ENCODE results near the gene DDX18. TPM values are rescaled to one million over a fixed set of nuclear protein-coding genes. Genes with fewer than 3 reads are reported as not detected.
"Not testable (repeated sequence)": the region's sequence is repeated elsewhere in the genome, so short reads cannot be mapped to it uniquely, and the experiment has no call there.

The DDX18 gene
- polyA plus RNA-seq, result 44.3 TPM

- Mint-ChIP-seq H3K4me3 (peak within 1 kb of the TSS; percentile 75 to 98 (median 94)), H3K9me3 (no peaks in the 10 kb centered on the region), H3K27me3 (no peaks in the 10 kb centered on the region), H3K27ac (peak within 1 kb of the TSS; percentile 86 to 100 (median 99)), H3K36me3 (peaks cover 2% of the 10 kb centered on the region), H3K4me1 (peaks cover 14 to 23% (median 22%) of the 10 kb centered on the region in 3 donors)
Measured at GRCh38 chr2:117814417-117815264, at the start of gene DDX18. DDX18 (plus strand) TSS chr2:117814691; CDS start chr2:117814778, 87 bp downstream.

GRCh38 chr2:117770730-117771129 is 43.8 kb upstream of the DDX18 start:
- Mint-ChIP-seq H3K27ac (no peak overlapping the region), H3K27me3 (peaks cover 6% of the 10 kb centered on the region)

GRCh38 chr2:117771969-117772630 is 42.4 kb upstream of the DDX18 start:
- Mint-ChIP-seq H3K27me3 (peaks cover 11% of the 10 kb centered on the region), H3K4me3 (no peak overlapping the region), H3K9me3 (peaks cover 0 to 1% (median 0%) of the 10 kb centered on the region in 3 donors), H3K36me3 (no peaks in the 10 kb centered on the region), H3K4me1 (no peaks in the 10 kb centered on the region), H3K27ac (no peak overlapping the region)

More at GRCh38 chr2:117770730-117771129, 43.8 kb upstream of the DDX18 start:
- Mint-ChIP-seq H3K4me1 (no peaks in the 10 kb centered on the region), H3K4me3 (no peak overlapping the region), H3K9me3 (peaks cover 0 to 3% (median 0%) of the 10 kb centered on the region in 3 donors), H3K36me3 (no peaks in the 10 kb centered on the region)

- Mint-ChIP-seq H3K4me1 (no peaks in the 10 kb centered on the region), H3K9me3 (no peaks in the 10 kb centered on the region), H3K4me3 (no peak overlapping the region), H3K27ac (no peak overlapping the region), H3K27me3 (peaks cover 12% of the 10 kb centered on the region), H3K36me3 (no peaks in the 10 kb centered on the region)
Measured at GRCh38 chr2:117774716-117775115, 39.8 kb upstream of the DDX18 start.

- peaks cover 9% of the 10 kb centered on the region for H3K27me3 Mint-ChIP-seq
- H3K36me3 Mint-ChIP-seq, result no peaks in the 10 kb centered on the region
- peak overlapping the region in 1 of 3 donors; percentile 35 for H3K27ac Mint-ChIP-seq
- no peaks in the 10 kb centered on the region for H3K4me1 Mint-ChIP-seq
- no peaks in the 10 kb centered on the region for H3K9me3 Mint-ChIP-seq
- no peak overlapping the region for H3K4me3 Mint-ChIP-seq
Measured at GRCh38 chr2:117775703-117776219, 38.7 kb upstream of the DDX18 start.

GRCh38 chr2:117776888-117777287 is 37.6 kb upstream of the DDX18 start:
- Mint-ChIP-seq H3K4me3 (no peak overlapping the region), H3K36me3 (peaks cover 1% of the 10 kb centered on the region), H3K27me3 (peaks cover 7% of the 10 kb centered on the region), H3K9me3 (no peaks in the 10 kb centered on the region), H3K27ac (no peak overlapping the region), H3K4me1 (no peaks in the 10 kb centered on the region)

GRCh38 chr2:117785740-117786139 is 28.8 kb upstream of the DDX18 start:
- Mint-ChIP-seq H3K36me3 (peaks cover 1% of the 10 kb centered on the region), H3K27ac (no peak overlapping the region), H3K4me1 (no peaks in the 10 kb centered on the region), H3K9me3 (peaks cover 8 to 11% (median 9%) of the 10 kb centered on the region in 3 donors), H3K4me3 (no peak overlapping the region), H3K27me3 (peaks cover 2% of the 10 kb centered on the region)

GRCh38 chr2:117786520-117786919 is 28.0 kb upstream of the DDX18 start:
- H3K9me3 Mint-ChIP-seq, result peaks cover 8 to 11% (median 9%) of the 10 kb centered on the region in 3 donors
- H3K4me3 Mint-ChIP-seq, result no peak overlapping the region
- H3K4me1 Mint-ChIP-seq, result no peaks in the 10 kb centered on the region
- no peaks in the 10 kb centered on the region for H3K36me3 Mint-ChIP-seq
- peaks cover 2% of the 10 kb centered on the region for H3K27me3 Mint-ChIP-seq
- H3K27ac Mint-ChIP-seq, result no peak overlapping the region

- H3K36me3 Mint-ChIP-seq, result no peaks in the 10 kb centered on the region
- peaks cover 0 to 2% (median 0%) of the 10 kb centered on the region in 3 donors for H3K4me1 Mint-ChIP-seq
- peaks cover 5 to 10% (median 8%) of the 10 kb centered on the region in 3 donors for H3K9me3 Mint-ChIP-seq
- peaks cover 7% of the 10 kb centered on the region for H3K27me3 Mint-ChIP-seq
- no peak overlapping the region for H3K27ac Mint-ChIP-seq
- no peak overlapping the region for H3K4me3 Mint-ChIP-seq
Measured at GRCh38 chr2:117789505-117789904, 25.0 kb upstream of the DDX18 start.

GRCh38 chr2:117794668-117795067 is 19.8 kb upstream of the DDX18 start:
- Mint-ChIP-seq H3K36me3 (no peaks in the 10 kb centered on the region), H3K9me3 (peaks cover 5 to 7% (median 5%) of the 10 kb centered on the region in 3 donors), H3K4me3 (no peak overlapping the region), H3K27me3 (peaks cover 24% of the 10 kb centered on the region), H3K27ac (no peak overlapping the region), H3K4me1 (peaks cover 0 to 2% (median 0%) of the 10 kb centered on the region in 3 donors)

GRCh38 chr2:117801826-117802225 is 12.7 kb upstream of the DDX18 start:
- Mint-ChIP-seq H3K36me3 (no peaks in the 10 kb centered on the region), H3K27ac (no peak overlapping the region), H3K9me3 (no peaks in the 10 kb centered on the region), H3K27me3 (peaks cover 29% of the 10 kb centered on the region), H3K4me1 (peaks cover 0 to 6% (median 4%) of the 10 kb centered on the region in 3 donors), H3K4me3 (no peak overlapping the region)

GRCh38 chr2:117803644-117804325 is 10.7 kb upstream of the DDX18 start:
- H3K4me1 Mint-ChIP-seq, H3K36me3 Mint-ChIP-seq, H3K9me3 Mint-ChIP-seq: not testable (repeated sequence)
- Mint-ChIP-seq H3K27me3 (peaks cover 28% of the 10 kb centered on the region), H3K27ac (peak overlapping the region in 2 of 3 donors; percentile 13 to 59), H3K4me3 (peak overlapping the region in 3 of 4 donors; percentile 67 to 87 (median 77))

- Mint-ChIP-seq H3K27me3 (no peaks in the 10 kb centered on the region), H3K36me3 (no peaks in the 10 kb centered on the region), H3K4me3 (no peak overlapping the region), H3K27ac (no peak overlapping the region), H3K4me1 (peaks cover 11 to 21% (median 21%) of the 10 kb centered on the region in 3 donors), H3K9me3 (no peaks in the 10 kb centered on the region)
Measured at GRCh38 chr2:117812443-117812842, 2.0 kb upstream of the DDX18 start.

- H3K36me3 Mint-ChIP-seq, result peaks cover 3% of the 10 kb centered on the region
- no peaks in the 10 kb centered on the region for H3K27me3 Mint-ChIP-seq
- H3K9me3 Mint-ChIP-seq, result no peaks in the 10 kb centered on the region
- H3K27ac Mint-ChIP-seq, result peak overlapping the region; percentile 74 to 100 (median 86)
- H3K4me3 Mint-ChIP-seq, result peak overlapping the region in 3 of 4 donors; percentile 75 to 98 (median 90)
- peaks cover 14 to 22% (median 21%) of the 10 kb centered on the region in 3 donors for H3K4me1 Mint-ChIP-seq
Measured at GRCh38 chr2:117815946-117816345, 1.5 kb downstream of the DDX18 start.

- Mint-ChIP-seq H3K36me3 (peaks cover 3% of the 10 kb centered on the region), H3K9me3 (no peaks in the 10 kb centered on the region), H3K27ac (peak overlapping the region in 2 of 3 donors; percentile 89 to 90), H3K4me3 (no peak overlapping the region), H3K27me3 (no peaks in the 10 kb centered on the region), H3K4me1 (peaks cover 14 to 20% (median 16%) of the 10 kb centered on the region in 3 donors)
Measured at GRCh38 chr2:117818921-117819320, 4.4 kb downstream of the DDX18 start.
